Esophagus squamous epithelium (tissue), 5 donors: Measurements from ENCODE around the gene WWOX. TPM values are rescaled to one million over a fixed set of nuclear protein-coding genes. Genes with fewer than 3 reads are reported as not detected.

Source experiments
- DNase-seq: peaks from one replicate; lab custom pipeline; 2025; lab: John Stamatoyannopoulos, UW
- H3K27ac ChIP-seq, 4 donors: fragments of 200-600 bp; sonication (generic); one replicate each; pipeline ENCODE4 v1.5.1; 2016 to 2019; ENCODE audit warnings: mild to moderate bottlenecking in 1 of 4
- H3K27me3 ChIP-seq, 4 donors: fragments of 200-600 bp; sonication (generic); 1 replicate in 3 of 4; 2 replicates in 1 of 4; pipeline versions ENCODE4 v1.5.1 to v1.6.0; 2017 to 2021; ENCODE audit warnings: antibody characterized with exemption in 1 of 4
- H3K36me3 ChIP-seq, 3 donors: fragments of 200-600 bp; sonication (generic); one replicate each; pipeline ENCODE4 v1.5.1; 2016 to 2019
- H3K4me1 ChIP-seq, 3 donors: fragments of 200-600 bp; sonication (generic); one replicate each; pipeline ENCODE4 v1.5.1; 2017 to 2019
- H3K4me3 ChIP-seq, 4 donors: fragments of 200-600 bp; sonication (generic); 1 replicate in 3 of 4; 2 replicates in 1 of 4; pipeline ENCODE4 v1.5.1; 2016 to 2019; ENCODE audit warnings: mild to moderate bottlenecking in 2 of 4, moderate library complexity in 1 of 4
- H3K9me3 ChIP-seq, 3 donors: fragments of 200-600 bp; sonication (generic); one replicate each; pipeline ENCODE4 v1.5.1; 2016 to 2019
- POLR2A ChIP-seq, 4 donors: fragments of 450-650 bp; IDR thresholded peaks; one replicate each; pipeline ENCODE4 v1.6.1; 2017; ENCODE audit warnings: antibody characterized with exemption in 4 of 4, mild to moderate bottlenecking in 4 of 4, moderate library complexity in 3 of 4
- WGBS, 2 donors: methylation state at CpG; one replicate each; pipeline ENCODE4 v1.1.5; 2018; 5-methylcytosine and 5-hydroxymethylcytosine counted together
- intact Hi-C: fragments of 100-400 bp; cut with DNase I; formaldehyde crosslinking; loops from one replicate; pipeline ENCODE4 v1.15.0; 2022
- total RNA-seq, 4 donors: library from RNA; depleted of rRNA; stranded (reverse); fragments of >200 nt; gene quantifications; one replicate each; pipeline ENCODE4 v1.1.0, GENCODE V29; 2016
- TF ChIP-seq, protein P1 (sequence below), 6 experiments: fragments of 450-650 bp in 4 of 6; fragments of 200-600 bp in 2 of 6; sonication (generic) in 2 of 6; IDR thresholded peaks; one replicate each; pipeline ENCODE4 v1.5.1; 2016 to 2019; ENCODE audit warnings: antibody characterized with exemption in 6 of 6, mild to moderate bottlenecking in 4 of 6, moderate library complexity in 4 of 6
- donor health status: DM: yes; HTN: yes; CAD: no.

Gene WWOX
- total RNA-seq, 4 donors from 2014 or later: 20.9 to 31.1 (median 27.5) TPM

- Histone ChIP-seq H3K4me1 (peaks cover 0 to 22% (median 3%) of the 10 kb centered on the region in 3 donors), H3K4me3 (no peak overlapping the region), H3K27me3 (no peaks in the 10 kb centered on the region), H3K27ac (no peak overlapping the region), H3K36me3 (no peaks in the 10 kb centered on the region), H3K9me3 (no peaks in the 10 kb centered on the region)
- no peak for DNase-seq
- TF ChIP-seq POLR2A (IDR thresholded peaks at IDR 0.05): no peak
- TF ChIP-seq, protein P1, sequence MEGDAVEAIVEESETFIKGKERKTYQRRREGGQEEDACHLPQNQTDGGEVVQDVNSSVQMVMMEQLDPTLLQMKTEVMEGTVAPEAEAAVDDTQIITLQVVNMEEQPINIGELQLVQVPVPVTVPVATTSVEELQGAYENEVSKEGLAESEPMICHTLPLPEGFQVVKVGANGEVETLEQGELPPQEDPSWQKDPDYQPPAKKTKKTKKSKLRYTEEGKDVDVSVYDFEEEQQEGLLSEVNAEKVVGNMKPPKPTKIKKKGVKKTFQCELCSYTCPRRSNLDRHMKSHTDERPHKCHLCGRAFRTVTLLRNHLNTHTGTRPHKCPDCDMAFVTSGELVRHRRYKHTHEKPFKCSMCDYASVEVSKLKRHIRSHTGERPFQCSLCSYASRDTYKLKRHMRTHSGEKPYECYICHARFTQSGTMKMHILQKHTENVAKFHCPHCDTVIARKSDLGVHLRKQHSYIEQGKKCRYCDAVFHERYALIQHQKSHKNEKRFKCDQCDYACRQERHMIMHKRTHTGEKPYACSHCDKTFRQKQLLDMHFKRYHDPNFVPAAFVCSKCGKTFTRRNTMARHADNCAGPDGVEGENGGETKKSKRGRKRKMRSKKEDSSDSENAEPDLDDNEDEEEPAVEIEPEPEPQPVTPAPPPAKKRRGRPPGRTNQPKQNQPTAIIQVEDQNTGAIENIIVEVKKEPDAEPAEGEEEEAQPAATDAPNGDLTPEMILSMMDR (IDR thresholded peaks at IDR 0.05): no peak
- 90 to 91% methylated on average over 7 of the region's 7 CpGs for WGBS, 2 donors
- intact Hi-C loops: no loop called here
Observed at GRCh38 chr16:79096246-79096645, 996.8 kb downstream of the WWOX start.

DNA sequence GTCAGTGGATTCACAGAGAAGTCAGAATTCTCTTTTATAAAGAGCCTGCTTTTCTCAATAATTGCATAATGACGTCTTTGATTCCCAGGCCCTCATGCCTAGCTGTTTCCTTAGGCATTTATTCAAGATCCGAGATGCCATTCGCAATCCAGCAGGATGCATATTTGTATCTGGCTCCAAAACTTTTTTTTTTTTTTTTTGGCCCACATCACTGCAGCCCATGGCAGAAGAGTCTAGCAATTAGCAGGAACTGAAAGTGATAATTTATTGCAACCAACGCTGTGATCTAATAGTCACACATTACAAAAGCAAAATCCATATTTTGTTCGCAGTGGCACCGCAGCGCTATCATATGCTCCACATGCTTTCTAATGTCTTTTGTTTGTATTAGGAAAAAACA lies 997.7 kb downstream of the WWOX start:
- Histone ChIP-seq H3K4me1 (peaks cover 0 to 22% (median 3%) of the 10 kb centered on the region in 3 donors), H3K4me3 (no peak overlapping the region), H3K9me3 (no peaks in the 10 kb centered on the region), H3K27me3 (no peaks in the 10 kb centered on the region), H3K27ac (no peak overlapping the region), H3K36me3 (no peaks in the 10 kb centered on the region)
- TF ChIP-seq POLR2A (IDR thresholded peaks at IDR 0.05): no peak
- TF ChIP-seq, protein P1 (IDR thresholded peaks at IDR 0.05): no peak
- 59 to 67% methylated on average over 7 of the region's 7 CpGs for WGBS, 2 donors
- intact Hi-C loops: no loop called here
- no peak for DNase-seq

DNA sequence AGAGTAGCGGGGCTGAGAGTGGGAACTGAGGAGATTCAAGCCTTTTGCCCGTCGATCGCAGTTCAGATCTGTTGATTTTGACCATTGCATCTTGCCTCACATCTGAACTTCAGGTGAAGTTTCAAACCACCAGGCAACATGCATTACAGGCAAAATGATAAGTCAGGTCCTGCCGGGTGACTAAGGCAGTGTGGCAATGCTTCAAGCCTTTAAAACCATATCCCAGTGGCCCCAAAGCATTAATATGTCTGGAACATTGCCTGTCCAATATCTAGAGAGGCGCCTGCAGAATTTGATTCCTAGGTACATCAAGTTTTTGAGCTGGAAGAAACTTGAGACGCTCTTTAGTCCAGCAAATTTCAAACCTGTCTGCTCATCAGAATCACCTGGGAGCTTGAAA lies 998.3 kb downstream of the WWOX start:
- Histone ChIP-seq H3K27me3 (no peaks in the 10 kb centered on the region), H3K27ac (no peak overlapping the region), H3K4me1 (peaks cover 0 to 22% (median 3%) of the 10 kb centered on the region in 3 donors), H3K9me3 (no peaks in the 10 kb centered on the region), H3K36me3 (no peaks in the 10 kb centered on the region), H3K4me3 (no peak overlapping the region)
- no peak for DNase-seq
- WGBS, 2 donors: 50 to 55% methylated on average over 7 of the region's 7 CpGs
- TF ChIP-seq, protein P1 (IDR thresholded peaks at IDR 0.05): no peak
- TF ChIP-seq POLR2A (IDR thresholded peaks at IDR 0.05): no peak
- intact Hi-C loops: no loop called here

DNA sequence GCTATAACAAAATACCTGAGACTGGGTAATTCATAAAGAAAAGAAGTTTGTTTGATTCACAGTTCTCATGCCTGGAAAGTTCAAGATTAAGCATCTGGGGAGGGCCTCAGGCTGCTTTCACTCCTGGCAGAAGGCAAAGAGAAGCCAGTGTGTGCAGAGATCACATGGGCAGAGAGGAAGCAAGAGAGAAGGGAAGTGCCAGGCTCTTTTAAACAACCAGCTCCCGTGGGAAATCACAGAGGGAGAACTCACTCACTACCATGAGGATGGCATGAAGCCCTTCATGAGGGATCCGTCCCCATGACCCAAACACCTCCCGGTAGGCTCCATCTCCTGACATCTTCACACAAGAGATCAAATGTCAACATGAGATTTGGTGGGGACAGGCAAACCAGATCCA lies 999.5 kb downstream of the WWOX start:
- Histone ChIP-seq H3K27ac (no peak overlapping the region), H3K4me3 (no peak overlapping the region), H3K9me3 (no peaks in the 10 kb centered on the region), H3K4me1 (peaks cover 0 to 22% (median 3%) of the 10 kb centered on the region in 3 donors), H3K36me3 (no peaks in the 10 kb centered on the region), H3K27me3 (no peaks in the 10 kb centered on the region)
- WGBS, 2 donors: 75 to 85% methylated on average over 3 of the region's 3 CpGs
- TF ChIP-seq, protein P1 (IDR thresholded peaks at IDR 0.05): no peak
- no peak for TF ChIP-seq POLR2A (IDR thresholded peaks at IDR 0.05)
- intact Hi-C loops: no loop called here
- DNase-seq: no peak

- Histone ChIP-seq H3K27me3 (no peaks in the 10 kb centered on the region), H3K36me3 (no peaks in the 10 kb centered on the region), H3K4me3 (no peak overlapping the region), H3K4me1 (peaks cover 0 to 22% (median 3%) of the 10 kb centered on the region in 3 donors), H3K9me3 (no peaks in the 10 kb centered on the region), H3K27ac (no peak overlapping the region)
- no peak for DNase-seq
- 48 to 52% methylated on average over 2 of the region's 2 CpGs for WGBS, 2 donors
- no peak for TF ChIP-seq POLR2A (IDR thresholded peaks at IDR 0.05)
- TF ChIP-seq, protein P1 (IDR thresholded peaks at IDR 0.05): no peak
- intact Hi-C loops: no loop called here
Observed at GRCh38 chr16:79099716-79100115, 1000.3 kb downstream of the WWOX start.
